Measurements from ENCODE around the gene BHLHE23.
"Not testable (repeated sequence)": the region's sequence is repeated elsewhere in the genome, so short reads cannot be mapped to it uniquely, and the experiment has no call there.

BHLHE23 gene

DNA sequence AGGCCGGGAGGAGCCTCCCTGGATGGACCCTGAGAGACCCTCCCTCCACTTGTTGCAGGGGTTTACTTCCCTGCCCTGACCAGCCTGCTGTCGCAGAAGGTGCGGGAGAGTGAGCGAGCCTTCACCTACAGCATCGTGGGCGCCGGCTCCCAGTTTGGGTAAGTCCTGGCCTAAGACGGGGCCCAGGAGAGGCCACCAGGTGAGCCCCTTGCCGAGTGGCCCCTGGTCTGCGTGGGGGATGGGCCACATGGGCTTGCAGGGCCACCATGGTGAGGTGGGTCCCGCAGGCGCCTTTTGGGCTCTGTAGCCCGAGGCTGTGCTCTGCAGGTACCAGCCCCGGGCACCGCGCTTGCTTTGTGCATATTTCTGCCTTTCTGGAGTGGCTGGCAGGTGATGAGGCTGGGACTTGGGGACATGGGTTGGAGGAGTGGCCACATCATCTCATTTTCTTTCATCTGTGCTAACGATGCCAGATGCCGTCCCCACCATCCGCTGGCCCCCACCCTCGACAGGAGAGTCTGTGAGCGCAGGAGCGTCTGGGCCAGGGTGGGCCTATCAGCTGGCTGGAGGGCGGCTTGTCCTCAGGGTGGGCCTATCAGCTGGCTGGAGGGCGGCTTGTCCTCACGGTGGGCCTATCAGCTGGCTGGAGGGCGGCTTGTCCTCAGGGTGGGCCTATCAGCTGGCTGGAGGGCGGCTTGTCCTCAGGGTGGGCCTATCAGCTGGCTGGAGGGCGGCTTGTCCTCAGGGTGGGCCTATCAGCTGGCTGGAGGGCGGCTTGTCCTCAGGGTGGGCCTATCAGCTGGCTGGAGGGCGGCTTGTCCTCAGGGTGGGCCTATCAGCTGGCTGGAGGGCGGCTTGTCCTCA is 46.1 kb downstream of the BHLHE23 start:
- DNase-seq (ENCODE audit: low read depth): not testable (repeated sequence)

DNA sequence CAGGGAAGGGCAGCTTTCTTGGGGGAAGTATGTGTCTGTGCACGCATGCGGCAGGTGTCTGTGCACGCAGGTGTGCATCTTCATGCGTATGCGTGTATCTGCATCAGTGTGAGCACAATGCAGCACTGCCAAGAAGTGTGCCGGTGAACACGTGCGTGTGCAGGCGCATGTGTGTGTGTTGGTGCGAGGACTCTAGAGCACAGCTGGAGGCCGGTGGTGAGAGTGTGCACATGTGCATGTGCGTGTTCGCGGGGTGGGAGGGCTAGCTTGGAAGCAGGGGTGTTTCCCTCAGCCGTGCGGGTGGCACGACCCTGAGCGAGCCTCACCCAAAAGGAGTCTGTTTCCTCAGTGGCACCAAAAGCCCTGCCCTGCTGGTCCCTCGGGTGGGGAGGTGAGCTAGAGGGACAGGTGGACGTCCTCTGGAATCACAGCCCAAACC is 46.7 kb downstream of the BHLHE23 start:
- no peak for DNase-seq (ENCODE audit: low read depth)

GRCh38 chr20:62959101-62959971 is 47.4 kb downstream of the BHLHE23 start:
- no peak for DNase-seq (ENCODE audit: low read depth)

GRCh38 chr20:62958388-62959100 is 48.2 kb downstream of the BHLHE23 start:
- no peak for DNase-seq (ENCODE audit: low read depth)

- DNase-seq (ENCODE audit: low read depth): no peak
These were observed 49.3 kb downstream of the BHLHE23 start for GRCh38 chr20:62957136-62958117.

DNA sequence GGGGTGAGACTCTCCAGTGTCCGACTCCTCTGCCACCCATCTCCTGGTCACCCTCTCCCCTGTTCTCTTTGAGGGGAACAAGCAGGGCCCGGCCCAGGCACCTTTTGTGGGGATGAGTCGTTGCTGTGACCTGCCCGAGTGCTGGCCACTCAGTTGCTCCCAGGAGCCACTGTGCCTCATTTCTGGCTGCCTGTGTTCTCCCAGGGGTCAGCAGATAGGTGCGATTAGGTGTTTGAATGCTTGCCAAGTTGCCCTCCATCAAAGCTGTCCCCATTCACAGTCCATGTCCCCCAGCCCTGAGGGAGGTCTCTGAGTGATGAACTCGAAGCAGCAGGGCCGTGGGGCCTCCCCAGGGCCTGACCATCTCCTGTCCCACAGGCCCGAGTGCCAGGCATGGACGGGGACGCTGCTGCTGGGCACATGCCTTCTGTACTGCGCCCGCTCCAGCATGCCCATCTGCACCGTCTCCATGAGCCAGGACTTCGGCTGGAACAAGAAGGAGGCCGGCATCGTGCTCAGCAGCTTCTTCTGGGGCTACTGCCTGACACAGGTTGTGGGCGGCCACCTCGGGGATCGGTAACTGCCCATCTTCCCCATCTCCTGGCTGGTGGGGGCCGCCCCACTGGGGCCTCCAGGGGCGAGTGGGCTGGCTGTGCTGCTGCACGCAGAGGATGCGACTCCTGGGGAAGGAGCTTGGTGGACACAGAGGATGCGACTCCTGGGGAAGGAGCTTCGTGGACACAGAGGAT is 50.2 kb downstream of the BHLHE23 start:
- DNase-seq (ENCODE audit: low read depth): no peak

Measured in stimulated activated CD4-positive, alpha-beta T cell treated with anti-CD3 and anti-CD28 coated beads, Interleukin-2, amount 100 ng/mL, for 4 hours (primary cell).